ENCODE data around the gene GRM7.

The GRM7 gene

GRCh38 chr3:7146529-7146928, 285.6 kb downstream of the GRM7 start:
- no peak for DNase-seq (ENCODE audit: low read depth)

- DNase-seq (ENCODE audit: low read depth), result no peak
Observed at GRCh38 chr3:7158516-7158915, 297.6 kb downstream of the GRM7 start.

- DNase-seq (ENCODE audit: low read depth), result no peak
Observed at GRCh38 chr3:7160689-7161088, 299.8 kb downstream of the GRM7 start.

- no peak for DNase-seq (ENCODE audit: low read depth)
Observed at GRCh38 chr3:7166460-7166859, 305.5 kb downstream of the GRM7 start.

- no peak for DNase-seq (ENCODE audit: low read depth)
Observed at GRCh38 chr3:7171493-7171892, 310.6 kb downstream of the GRM7 start.

GRCh38 chr3:7172996-7173395, 312.1 kb downstream of the GRM7 start:
- DNase-seq (ENCODE audit: low read depth), result no peak

- no peak for DNase-seq (ENCODE audit: low read depth)
Observed at GRCh38 chr3:7188551-7188950, 327.6 kb downstream of the GRM7 start.

- DNase-seq (ENCODE audit: low read depth), result no peak
Observed at GRCh38 chr3:7190095-7190494, 329.2 kb downstream of the GRM7 start.

GRCh38 chr3:7193269-7193668, 332.4 kb downstream of the GRM7 start:
- no peak for DNase-seq (ENCODE audit: low read depth)

- no peak for DNase-seq (ENCODE audit: low read depth)
Observed at GRCh38 chr3:7194071-7194835, 333.3 kb downstream of the GRM7 start.

- no peak for DNase-seq (ENCODE audit: low read depth)
Observed at GRCh38 chr3:7195934-7196333, 335.0 kb downstream of the GRM7 start.

- no peak for DNase-seq (ENCODE audit: low read depth)
Observed at GRCh38 chr3:7201784-7202183, 340.9 kb downstream of the GRM7 start.

- no peak for DNase-seq (ENCODE audit: low read depth)
Observed at GRCh38 chr3:7203969-7204847, 343.3 kb downstream of the GRM7 start.

- no peak for DNase-seq (ENCODE audit: low read depth)
Observed at GRCh38 chr3:7204848-7205156, 343.9 kb downstream of the GRM7 start.

- DNase-seq (ENCODE audit: low read depth), result no peak
Observed at GRCh38 chr3:7205535-7205934, 344.6 kb downstream of the GRM7 start.

- DNase-seq (ENCODE audit: low read depth), result no peak
Observed at GRCh38 chr3:7205962-7206361, 345.0 kb downstream of the GRM7 start.

- no peak for DNase-seq (ENCODE audit: low read depth)
Observed at GRCh38 chr3:7207125-7207524, 346.2 kb downstream of the GRM7 start.

GRCh38 chr3:7207928-7208327, 347.0 kb downstream of the GRM7 start:
- DNase-seq (ENCODE audit: low read depth), result no peak

GRCh38 chr3:7209098-7209497, 348.2 kb downstream of the GRM7 start:
- no peak for DNase-seq (ENCODE audit: low read depth)

- DNase-seq (ENCODE audit: low read depth), result no peak
Observed at GRCh38 chr3:7211740-7212139, 350.8 kb downstream of the GRM7 start.

GRCh38 chr3:7215706-7216105, 354.8 kb downstream of the GRM7 start:
- DNase-seq (ENCODE audit: low read depth), result no peak

- DNase-seq (ENCODE audit: low read depth), result no peak
Observed at GRCh38 chr3:7226393-7226792, 365.5 kb downstream of the GRM7 start.

- no peak for DNase-seq (ENCODE audit: low read depth)
Observed at GRCh38 chr3:7238565-7239295, 377.8 kb downstream of the GRM7 start.

Measured in stimulated activated CD8-positive, alpha-beta memory T cell treated with anti-CD3 and anti-CD28 coated beads, Interleukin-15, amount 100 ng/mL, for 1 hour (primary cell).